Kidney glomerular epithelial cell (primary cell): ENCODE data around the gene DLEC1.
"Not testable (repeated sequence)": the region's sequence is repeated elsewhere in the genome, so short reads cannot be mapped to it uniquely, and the experiment has no call there.

Source experiments
- DNase-seq: peaks from one replicate; lab custom pipeline; 2025; lab: John Stamatoyannopoulos, UW

Gene DLEC1

DNA sequence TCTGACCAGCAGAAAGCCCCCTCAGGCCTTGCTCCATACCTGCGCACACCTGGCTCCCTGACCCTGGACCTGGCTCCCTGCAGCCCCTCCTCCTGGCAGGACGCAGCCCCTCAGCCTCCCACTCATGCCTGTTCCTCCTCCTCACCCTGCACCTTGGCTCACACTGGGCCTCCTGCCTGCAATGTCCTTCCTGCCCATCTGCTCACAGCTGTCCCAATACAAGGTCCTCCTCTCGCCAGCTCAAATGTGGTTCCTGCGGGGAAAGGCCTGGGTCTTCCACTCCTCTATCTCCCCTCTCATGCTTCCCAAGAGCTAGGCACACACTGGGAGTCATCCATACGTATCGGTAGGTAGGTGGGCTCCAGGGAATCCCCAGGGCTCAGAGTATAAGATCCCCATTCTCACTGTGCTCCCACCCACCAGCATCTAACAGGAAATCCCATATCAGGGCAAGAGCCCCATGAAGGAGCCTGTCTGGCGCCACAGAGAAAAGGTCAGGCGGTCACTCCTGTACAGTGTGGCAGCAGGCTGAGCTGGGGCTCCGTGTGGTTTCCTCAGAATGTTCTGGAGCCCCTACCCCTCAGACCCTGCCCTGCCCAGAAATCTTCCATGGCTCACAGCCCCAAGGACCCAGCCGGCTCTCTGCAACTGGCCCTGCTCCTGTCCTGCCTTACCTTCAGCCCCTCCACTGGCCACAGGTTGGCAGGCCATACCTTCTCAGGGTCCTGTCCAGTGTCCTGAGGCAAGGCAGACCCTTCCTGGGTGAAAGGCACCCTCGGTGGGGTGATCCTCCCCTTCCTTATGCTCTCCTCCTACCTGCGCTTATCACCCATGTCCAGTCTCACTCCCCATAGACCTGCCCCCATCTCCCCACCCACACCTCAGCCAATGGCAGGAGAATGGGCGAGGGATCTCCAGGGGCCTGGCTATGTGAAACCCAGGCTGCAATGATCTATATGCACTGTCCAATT, 20.4 kb upstream of the DLEC1 start:
- DNase-seq, result no peak

DNA sequence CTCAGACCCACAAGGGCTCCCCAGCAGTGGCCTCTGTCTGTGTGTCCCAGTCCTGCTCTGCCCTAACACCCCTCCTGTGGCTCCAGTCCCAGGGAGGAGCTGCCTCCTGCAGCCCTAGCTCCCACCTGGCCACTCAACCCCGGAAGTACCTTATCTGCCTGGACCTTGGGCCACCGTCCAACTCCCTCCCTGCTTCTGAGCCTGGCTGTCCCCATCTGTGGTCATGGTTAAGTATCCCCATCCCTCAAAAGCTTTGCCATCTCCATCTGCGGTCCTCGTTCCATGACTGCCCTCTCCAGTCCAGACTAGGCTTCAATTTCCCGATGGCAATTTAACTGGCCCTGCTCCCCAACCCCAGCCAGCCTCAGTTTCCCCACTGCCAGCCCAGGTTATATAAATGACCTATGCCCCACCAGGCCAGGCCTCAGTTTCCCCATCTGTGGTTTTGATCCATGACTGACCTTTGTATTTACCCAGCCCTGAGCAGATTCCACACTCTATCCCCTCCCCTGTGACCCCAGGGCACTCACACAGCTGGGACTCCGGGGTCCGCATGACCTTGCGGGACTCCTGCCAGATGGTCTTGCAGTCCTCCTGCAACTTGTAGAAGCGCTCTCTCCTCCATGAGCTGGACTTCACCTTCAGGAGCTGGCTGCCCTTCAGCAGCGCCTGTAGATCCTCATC, 19.2 kb upstream of the DLEC1 start:
- no peak for DNase-seq

DNA sequence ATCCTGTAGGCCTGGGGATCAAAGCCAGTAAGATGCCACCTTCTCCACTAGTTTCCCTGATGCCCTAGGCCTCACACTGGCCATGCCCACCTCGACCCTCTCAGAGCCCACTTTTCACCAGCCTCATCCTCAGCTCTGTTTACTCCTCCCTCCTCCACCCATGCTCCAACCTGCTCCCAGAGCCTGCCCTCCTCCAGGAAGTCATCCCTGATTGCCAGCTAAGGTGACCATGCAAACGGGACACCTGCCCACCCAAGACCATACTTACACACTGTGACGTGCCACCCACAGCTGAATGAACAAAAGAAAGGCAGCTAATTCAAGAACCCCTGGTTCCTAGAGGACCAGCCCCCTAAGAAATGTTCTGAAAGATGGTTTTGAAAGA, 18.7 kb upstream of the DLEC1 start:
- DNase-seq, result no peak

DNA sequence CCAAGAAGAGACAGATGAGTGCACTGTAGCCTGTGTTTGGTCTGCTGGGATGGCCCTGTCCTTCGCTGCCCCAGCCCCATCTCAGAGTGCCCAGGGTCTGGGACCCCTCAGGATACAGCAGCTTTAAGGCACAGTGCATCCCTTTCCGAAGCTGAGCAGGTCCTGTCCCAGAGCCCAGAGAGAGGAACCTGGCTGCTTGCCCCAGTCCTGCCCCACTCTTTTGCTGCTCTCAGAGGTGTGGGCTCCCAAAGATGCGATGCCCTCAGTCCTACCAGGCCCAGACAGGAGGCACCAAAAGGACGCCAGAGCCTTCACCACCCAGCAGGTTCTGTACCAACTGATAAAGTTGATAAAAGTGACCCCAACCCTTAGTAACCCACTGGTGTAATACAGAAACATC, 17.8 kb upstream of the DLEC1 start:
- no peak for DNase-seq

DNA sequence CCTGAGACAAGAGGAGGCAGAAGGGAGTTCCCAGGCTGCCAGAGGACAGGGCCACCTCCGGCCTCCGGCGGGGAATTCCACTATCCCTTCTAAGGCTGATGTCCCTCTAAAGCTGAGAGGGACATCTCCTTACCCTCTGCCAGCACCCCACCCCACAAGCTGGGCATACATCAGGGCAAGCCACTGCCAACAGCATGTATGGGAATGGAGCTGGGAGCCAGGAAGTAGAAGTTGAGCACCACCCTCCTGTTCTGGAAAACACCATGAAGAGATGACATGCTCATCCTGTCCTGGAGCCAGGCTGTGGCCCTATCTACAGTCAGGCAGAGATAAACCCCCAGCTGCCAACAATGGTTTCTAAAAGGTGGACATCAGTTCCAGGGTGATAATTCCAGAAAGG, 16.7 kb upstream of the DLEC1 start:
- DNase-seq, result no peak

DNA sequence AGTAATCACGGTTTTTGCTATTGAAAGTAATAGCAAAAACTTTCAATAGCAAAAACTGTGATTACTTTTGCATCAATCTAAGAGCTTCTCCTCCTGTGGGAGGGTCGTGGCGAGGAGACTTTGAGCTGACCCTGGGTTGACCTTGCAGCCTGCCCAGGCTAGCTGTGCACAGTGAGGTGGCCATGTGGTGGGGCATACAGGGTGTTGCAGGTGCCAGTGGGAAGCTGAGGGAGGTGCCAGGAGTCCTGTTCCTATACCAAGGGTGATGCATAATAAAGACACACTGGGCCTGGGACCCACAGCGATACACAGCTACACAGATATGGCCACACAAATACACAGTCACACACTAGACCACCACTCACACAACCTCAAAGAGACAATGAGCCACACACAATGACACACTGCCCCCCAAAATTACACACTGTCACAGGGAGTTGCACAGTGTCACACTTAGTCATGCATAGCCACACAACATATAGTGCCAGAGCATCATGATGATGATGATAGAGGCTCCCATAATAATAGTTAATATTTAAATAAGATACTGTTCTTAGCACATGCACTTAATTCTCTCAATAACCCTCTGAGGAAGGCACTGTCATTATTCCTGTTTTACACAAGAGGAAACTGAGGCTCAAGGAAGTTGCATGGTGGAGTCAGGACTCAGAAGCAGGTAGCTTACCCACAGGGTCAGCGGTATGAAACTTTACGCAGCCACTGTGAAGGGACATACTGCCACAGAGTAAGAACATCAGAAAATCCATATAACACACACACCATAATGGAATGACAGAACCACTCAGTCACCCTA, 15.9 kb upstream of the DLEC1 start:
- DNase-seq, result no peak

DNA sequence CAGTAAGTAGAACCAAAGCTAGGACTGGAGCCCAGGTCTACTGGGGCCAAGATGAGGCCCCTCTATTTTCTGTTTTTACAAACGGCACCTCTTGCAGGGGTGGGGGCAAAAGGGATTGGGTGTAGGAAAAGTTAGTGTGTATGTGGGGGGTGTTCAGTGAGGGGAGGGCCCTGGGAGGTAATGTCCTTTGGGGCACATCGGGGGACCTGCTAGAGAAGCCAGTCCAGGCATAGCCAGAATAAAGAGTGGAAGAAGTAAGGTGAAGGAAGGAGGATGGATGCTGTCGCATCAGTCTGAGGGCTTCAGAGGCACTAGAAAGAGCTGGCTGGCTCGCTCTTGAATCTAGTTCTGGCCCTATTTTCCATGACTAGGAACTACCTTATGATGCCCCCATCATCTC, 12.2 kb upstream of the DLEC1 start:
- no peak for DNase-seq

DNA sequence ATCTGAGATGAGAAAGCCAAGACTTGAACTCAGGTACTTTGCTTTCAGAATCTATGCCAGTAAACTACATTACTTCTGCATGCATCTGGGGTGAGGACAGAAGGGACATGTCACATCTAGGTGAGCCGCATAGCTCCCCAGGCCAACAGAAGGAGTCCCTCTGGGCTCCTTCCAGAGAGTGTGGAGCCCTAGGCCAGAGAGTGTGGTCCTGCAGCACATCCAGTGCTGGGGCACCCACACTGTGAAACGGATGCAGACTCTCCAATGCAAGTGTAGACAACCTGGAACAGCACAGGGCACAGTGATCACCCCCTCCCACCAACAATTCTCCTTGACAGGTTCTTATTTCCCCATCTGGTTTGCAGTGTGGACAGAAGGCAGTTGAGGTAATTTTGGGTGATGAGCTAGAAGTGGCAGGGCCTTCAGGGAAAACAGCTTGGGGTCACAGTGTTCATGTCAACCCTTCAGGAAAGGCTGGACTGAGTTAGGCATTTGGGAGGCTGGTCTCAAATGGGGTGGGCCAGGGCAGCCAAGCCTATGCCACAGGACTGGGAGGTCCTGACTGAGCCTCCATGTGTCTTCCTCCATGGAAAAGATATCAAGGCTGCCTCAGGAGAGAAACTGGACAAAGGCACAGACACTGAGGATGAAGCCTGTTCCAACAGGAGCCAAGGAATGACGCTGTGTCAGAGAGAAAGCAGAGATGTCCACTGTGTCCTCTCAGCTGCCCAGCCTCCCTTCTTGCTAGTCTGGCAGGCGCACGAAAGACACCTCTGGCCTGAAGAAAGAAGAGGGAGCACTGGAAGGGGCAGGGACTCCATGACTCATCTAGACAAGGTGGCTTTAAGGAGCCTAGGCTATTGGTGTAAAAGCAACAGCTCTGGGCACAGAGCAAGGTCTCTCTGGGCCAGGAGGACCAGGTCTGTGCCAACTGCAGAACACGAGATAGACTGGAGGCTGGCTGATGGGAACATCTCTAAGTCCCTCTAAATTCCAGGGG, 11.2 kb upstream of the DLEC1 start:
- DNase-seq, result no peak

DNA sequence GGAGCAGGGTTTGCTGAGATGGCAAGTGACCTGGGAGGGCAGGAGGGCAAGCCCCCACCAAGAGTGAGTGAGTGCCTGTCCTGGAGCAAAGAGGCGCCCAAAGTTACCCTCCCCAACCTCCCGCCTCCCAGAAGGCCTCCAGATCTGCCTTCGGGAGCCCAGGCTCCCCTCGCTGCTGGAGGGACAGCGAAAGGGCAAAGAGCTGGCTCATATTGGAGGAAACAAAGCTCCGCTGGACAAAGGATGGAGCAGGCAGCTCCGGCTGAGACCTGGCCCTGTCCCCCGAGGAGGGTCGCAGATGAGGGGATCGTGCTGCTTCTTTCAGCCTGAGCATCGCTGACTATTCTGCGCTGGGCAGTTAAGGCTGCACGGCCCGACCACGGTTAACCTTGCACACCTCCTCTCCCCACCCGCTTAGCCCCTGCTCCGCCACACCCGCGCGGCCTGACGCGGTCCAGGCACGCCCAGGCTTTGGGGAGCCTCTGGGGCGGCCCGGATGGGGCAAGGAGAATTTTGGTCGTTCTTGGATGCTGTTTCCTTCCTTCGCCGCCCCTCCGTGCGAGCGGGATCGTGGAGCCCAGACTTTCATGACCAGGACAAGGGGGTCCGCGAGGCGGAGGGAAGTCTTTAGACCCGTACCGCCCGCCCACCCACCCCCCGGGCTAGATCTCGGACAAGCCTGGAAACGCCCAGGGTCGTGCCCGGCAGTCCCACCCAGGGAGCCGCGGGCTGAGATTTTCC, 10.2 kb upstream of the DLEC1 start:
- no peak for DNase-seq

DNA sequence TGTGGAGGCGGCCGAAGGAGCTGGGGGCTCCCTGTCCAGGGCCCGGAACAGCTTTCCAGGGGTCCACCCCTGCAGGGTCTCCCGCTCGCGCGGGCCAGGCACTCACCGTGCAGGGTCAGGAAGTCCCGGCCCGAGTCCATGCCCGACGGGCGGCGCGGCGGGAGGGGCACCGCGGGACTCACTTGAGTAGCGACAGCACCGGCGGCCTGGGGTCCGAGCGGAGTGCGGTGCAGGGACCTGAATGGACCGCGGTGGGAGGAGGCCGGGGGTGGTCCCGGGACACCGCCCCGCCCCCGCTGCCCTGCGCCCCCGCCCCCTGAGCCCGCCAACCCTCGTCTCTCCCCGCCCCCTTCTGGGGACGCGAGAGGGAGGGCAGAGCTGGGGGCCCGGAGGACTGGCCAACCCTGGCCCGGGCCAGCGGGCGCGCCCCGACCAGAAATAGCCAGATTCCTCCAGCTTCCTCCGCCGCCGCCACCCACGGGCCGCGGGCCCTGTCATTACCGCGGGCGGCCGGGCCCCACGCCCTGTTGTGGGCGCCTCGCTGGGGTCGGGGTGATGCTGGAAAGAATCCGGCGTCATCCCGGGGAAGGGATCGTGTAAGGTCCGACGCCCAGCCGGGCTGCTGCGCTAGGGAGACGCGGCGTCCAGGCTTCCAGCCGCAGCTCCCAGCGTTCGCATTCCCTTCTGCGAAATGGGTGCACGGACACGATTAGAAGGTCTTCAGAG, 9.4 kb upstream of the DLEC1 start, which contains the start of gene PLCD1:
Gene PLCD1, minus strand, starts transcription at position 243 of the 726 bp plus-strand sequence. Its CDS starts 103 bp downstream, at position 140.
- DNase-seq, result no peak

DNA sequence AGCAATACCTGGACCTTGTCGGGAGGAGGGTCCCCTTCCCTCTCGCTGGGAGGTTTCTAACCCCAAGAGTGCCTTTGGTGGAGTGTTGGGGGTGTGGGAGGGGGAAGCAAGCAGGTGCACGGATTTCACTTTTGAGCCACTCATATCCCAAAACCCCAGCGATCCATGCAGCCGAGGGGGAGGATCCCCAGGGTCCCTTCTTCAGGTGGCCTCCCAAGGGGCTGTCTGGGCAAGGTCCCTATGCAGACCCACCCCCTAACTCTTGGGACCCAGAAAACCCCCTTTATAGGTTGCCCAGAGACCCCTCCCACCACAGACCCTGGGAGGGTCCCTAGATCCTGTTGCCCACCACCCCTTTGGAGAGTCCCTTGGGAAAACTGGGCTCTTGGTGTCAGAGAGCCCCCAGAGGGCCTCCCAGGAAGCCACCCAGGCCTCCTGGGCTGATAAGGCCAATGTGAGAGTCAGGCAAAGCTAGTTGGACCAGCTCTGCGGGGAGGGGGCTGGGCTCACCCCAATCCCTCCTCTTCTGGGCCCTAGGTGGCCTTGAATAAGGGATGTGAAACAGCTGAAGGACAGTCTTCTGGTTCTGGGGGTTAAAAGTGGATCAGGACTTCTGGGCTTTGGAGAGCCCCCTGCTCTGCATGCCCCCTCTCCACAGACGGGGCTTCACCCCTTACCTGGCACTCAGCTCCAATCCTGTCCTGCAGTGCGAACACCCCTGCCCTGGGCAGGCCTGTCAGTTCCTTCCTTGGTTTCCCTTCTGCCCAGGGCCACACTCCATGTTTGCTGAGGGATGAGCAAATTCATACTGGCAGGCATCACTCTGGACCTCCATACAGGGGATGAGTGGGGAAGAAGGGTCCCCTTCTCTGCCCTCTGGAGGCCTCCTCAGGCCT, 8.6 kb upstream of the DLEC1 start:
- DNase-seq, result no peak

DNA sequence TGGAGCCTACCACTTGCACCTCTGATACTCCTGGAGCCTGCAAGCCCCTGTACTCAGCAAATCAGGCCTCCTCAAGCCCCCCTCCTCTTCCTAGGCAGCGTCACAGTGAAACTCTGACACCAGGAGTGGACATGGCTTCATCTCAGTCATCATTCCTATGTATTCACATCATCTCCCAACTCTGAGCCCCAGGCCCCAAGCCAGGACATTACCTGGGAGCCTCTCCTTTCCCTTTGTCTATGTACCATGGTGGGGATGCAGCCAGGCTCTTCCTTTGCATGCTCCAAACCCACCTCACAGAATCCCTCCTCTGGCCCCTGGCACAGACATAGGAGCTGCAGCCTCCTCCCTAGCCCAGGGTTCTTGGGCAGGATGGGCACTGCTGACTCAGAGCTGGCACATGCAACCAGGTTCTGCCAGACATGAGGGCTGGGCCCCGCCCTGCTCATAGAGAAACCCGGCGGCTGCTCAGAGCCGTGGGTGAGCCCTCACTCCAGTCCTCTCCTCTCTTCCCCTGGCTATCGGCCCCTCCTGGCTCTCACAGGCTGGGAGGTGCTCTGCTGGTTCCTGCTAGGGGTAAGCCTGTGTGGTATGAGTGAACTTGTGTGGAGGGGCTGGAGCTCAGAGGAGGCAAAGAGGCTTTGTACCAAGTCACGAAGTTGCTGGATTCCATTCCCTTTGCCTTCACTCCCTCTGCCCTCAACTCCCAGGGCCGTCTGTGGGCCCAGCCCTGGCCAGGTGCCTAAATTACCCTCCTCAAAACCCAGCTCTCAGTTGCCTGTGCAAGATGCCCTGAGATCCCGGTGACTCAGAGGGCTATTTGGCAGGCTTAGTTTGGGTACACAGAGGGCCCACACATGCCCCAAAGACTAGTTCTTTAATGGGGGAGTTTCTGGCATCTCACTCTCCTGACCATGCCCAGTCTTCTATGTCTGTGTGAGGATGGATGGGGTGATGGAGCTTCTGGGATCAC, 7.7 kb upstream of the DLEC1 start:
- DNase-seq, result no peak

DNA sequence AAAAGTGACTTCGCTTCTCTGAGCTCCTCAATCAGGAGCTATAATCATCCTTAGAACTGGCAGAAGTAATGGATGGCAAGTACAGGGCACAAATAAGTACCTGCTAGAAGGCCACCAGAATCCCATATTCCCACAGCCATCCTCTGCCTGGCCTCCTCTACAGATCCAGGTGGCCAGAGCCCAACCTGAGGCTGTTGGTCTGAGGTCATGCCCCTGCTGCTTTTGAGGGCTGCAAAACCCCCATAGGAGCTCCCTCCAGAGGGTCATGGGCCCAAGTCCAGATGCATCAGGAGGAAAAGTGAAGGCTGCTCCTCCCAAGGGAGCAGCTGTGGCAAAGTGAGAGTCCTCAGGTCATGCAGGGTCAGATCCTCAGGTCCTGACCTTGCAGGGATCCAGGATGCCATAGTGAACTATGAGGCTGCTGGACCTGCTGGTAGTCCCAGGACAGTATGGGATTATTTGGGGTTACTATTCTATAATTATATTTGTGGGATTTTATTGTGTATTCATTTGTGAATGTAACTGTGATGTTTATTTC, 6.6 kb upstream of the DLEC1 start:
- DNase-seq, result no peak

DNA sequence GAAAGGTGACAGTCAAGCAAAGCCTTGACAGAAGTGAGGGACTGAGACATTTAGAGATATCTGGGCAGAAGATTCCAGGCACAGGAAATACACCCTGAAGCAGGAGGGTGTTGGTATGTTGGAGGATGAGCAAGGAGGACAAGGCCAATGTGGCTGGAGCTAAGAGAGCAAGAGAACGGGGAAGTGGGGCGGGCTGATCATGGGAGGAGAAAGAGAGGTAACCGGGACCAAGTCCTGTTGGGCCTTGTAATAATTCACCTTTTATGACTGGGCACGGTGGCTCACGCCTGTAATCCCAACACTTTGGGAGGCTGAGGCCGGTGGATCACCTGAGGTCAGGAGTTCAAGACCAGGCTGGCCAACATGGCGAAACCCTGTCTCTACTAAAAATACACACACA, 5.4 kb upstream of the DLEC1 start:
- not testable (repeated sequence) for DNase-seq

DNA sequence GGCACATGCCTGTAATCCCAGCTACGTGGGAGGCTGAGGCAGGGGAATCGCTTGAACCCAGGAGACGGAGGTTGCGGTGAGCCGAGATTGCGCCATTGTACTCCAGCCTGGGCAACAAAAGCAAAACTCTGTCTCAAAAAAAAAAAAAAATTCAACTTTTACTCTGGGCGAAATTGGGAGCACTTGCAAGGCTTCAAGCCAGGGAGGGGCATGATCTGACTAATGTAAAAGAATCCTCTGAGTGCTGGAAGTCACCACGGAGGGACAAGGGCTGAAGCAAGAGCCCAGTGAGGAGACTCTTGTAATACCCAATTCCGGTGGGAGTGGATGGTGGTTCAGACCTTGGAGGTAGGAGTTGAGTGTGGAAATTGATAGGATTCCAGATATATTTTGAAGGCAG, 4.7 kb upstream of the DLEC1 start:
- not testable (repeated sequence) for DNase-seq

DNA sequence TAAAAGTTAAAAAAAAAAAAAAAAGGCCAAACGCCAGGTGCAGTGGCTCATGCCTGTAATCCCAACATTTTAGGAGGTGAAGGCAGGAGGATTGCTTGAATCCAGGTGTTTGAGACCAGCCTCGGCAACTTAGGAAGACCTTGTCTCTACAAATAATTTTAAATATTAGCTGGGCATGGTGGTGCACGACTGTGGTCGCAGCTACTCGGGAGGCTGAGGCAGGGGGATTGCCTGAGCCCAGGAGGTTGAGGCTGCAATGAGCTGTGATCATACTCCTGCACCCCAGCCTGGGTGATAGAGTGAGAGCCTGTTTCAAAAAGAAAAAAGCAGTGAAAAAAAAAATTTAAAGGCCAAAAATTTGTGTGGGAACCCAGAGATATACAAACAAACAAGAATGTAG, 2.7 kb upstream of the DLEC1 start:
- DNase-seq, result no peak

DNA sequence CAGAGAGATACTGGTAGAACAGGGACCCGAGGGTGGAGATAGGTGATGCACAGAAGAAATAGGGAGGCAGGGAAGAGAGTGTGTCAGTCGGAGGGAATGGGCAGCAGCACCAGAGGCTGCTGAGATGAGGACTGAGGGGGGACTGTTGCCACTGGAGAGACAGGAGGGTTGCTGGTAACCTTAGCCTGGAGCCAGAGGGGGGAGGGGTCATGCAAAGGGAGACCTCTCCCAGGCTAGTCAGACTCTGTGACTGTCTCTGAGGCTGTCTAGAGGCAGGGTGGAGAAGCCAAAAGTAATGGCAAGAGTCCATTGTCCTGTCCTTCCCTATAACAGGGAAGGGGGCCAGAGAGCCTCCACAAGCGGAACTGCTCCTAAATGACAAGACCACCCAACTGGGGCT, 2.1 kb upstream of the DLEC1 start:
- no peak for DNase-seq
